KMS-11 (cell line): ENCODE data around the gene UQCRQ.
A peak's percentile ranks its signal among the peaks of the same experiment; 100 is the strongest.

Experiments
- H2AFZ ChIP-seq: fragments of 200-600 bp; sonication (generic); 2 replicates; pipeline ENCODE4 v1.6.1; 2016; ENCODE audit warnings: antibody characterized with exemption, mixed run types, low read depth
- H3K27ac ChIP-seq: fragments of 200-600 bp; sonication (generic); 2 replicates; pipeline ENCODE4 v1.6.1; 2016; ENCODE audit warnings: mild to moderate bottlenecking, mixed run types
- H3K27me3 ChIP-seq: fragments of 200-600 bp; sonication (generic); 2 replicates; pipeline ENCODE4 v1.6.1; 2017; ENCODE audit warnings: mild to moderate bottlenecking, low read depth, mixed run types, moderate library complexity; ENCODE audit not compliant: insufficient read depth
- H3K36me3 ChIP-seq: fragments of 200-600 bp; sonication (generic); 2 replicates; pipeline ENCODE4 v1.6.1; 2017; ENCODE audit warnings: mild to moderate bottlenecking, mixed run types; ENCODE audit not compliant: insufficient read depth
- H3K4me1 ChIP-seq: fragments of 200-600 bp; sonication (generic); 2 replicates; pipeline ENCODE4 v1.6.1; 2016; ENCODE audit warnings: mild to moderate bottlenecking, low read depth, mixed run types; ENCODE audit not compliant: poor library complexity, severe bottlenecking
- H3K4me2 ChIP-seq: fragments of 200-600 bp; sonication (generic); 2 replicates; pipeline ENCODE4 v1.7.0; 2016; ENCODE audit warnings: mild to moderate bottlenecking, mixed run types
- H3K4me3 ChIP-seq: fragments of 200-600 bp; sonication (generic); IDR thresholded peaks from 2 replicates; pipeline ENCODE4 v1.6.1; 2017; ENCODE audit warnings: low read depth, low read length, mixed read lengths; ENCODE audit not compliant: insufficient read depth
- H3K79me2 ChIP-seq: fragments of 200-600 bp; sonication (generic); 2 replicates; pipeline ENCODE4 v1.6.1; 2016; ENCODE audit warnings: low read depth, mixed run types; ENCODE audit not compliant: insufficient read depth
- H3K9ac ChIP-seq: fragments of 200-600 bp; sonication (generic); 2 replicates; pipeline ENCODE4 v1.6.1; 2016; ENCODE audit warnings: mild to moderate bottlenecking, mixed run types
- H4K20me1 ChIP-seq: fragments of 200-600 bp; sonication (generic); 2 replicates; pipeline ENCODE4 v1.6.1; 2016; ENCODE audit warnings: mild to moderate bottlenecking, mixed run types; ENCODE audit not compliant: insufficient read depth
- CTCF ChIP-seq: fragments of 200-600 bp; sonication (generic); conservative IDR thresholded peaks from 2 replicates; pipeline ENCODE4 v1.6.1; 2017; ENCODE audit warnings: low read depth, mild to moderate bottlenecking, antibody characterized with exemption, low read length, moderate library complexity, mixed read lengths

Gene UQCRQ

GRCh38 chr5:132887283-132887682 lies 20.8 kb downstream of the UQCRQ start:
- Histone ChIP-seq H3K4me3 (no peak overlapping the region), H3K4me1 (peaks cover 5% of the 10 kb centered on the region), H3K27me3 (no peaks in the 10 kb centered on the region), H4K20me1 (no peaks in the 10 kb centered on the region), H3K4me2 (no peak overlapping the region), H3K9ac (no peak overlapping the region), H3K36me3 (no peaks in the 10 kb centered on the region), H2AFZ (no peak overlapping the region), H3K27ac (no peak overlapping the region), H3K79me2 (no peaks in the 10 kb centered on the region)
- TF ChIP-seq CTCF, result no peak

GRCh38 chr5:132889501-132889900 lies 23.1 kb downstream of the UQCRQ start:
- Histone ChIP-seq H3K27me3 (no peaks in the 10 kb centered on the region), H3K36me3 (no peaks in the 10 kb centered on the region), H3K27ac (no peak overlapping the region), H3K4me3 (no peak overlapping the region), H3K79me2 (no peaks in the 10 kb centered on the region), H3K9ac (no peak overlapping the region), H3K4me1 (no peaks in the 10 kb centered on the region), H2AFZ (no peak overlapping the region), H3K4me2 (no peak overlapping the region), H4K20me1 (no peaks in the 10 kb centered on the region)
- TF ChIP-seq CTCF, result no peak

GRCh38 chr5:132890817-132891216 lies 24.4 kb downstream of the UQCRQ start:
- Histone ChIP-seq H4K20me1 (no peaks in the 10 kb centered on the region), H3K79me2 (no peaks in the 10 kb centered on the region), H3K27me3 (no peaks in the 10 kb centered on the region), H3K36me3 (no peaks in the 10 kb centered on the region), H3K27ac (no peak overlapping the region), H3K4me3 (no peak overlapping the region), H2AFZ (no peak overlapping the region), H3K9ac (no peak overlapping the region), H3K4me2 (no peak overlapping the region), H3K4me1 (peaks cover 10% of the 10 kb centered on the region)
- TF ChIP-seq CTCF, result no peak

- Histone ChIP-seq H3K79me2 (no peaks in the 10 kb centered on the region), H4K20me1 (no peaks in the 10 kb centered on the region), H3K4me2 (peak overlapping the region; percentile 66), H3K4me1 (peaks cover 30% of the 10 kb centered on the region), H3K9ac (peak overlapping the region; percentile 66), H3K27ac (peak overlapping the region; percentile 86), H3K36me3 (no peaks in the 10 kb centered on the region), H3K4me3 (no peak overlapping the region), H2AFZ (peak overlapping the region; percentile 77; the same call in 1 of the 2 replicates), H3K27me3 (no peaks in the 10 kb centered on the region)
- TF ChIP-seq CTCF, result no peak
These were observed 29.4 kb downstream of the UQCRQ start for GRCh38 chr5:132895719-132896305.
